OCI-LY7 (cell line): ENCODE measurements around the gene CFAP97D2.

ENCODE experiments used
- EZH2phosphoT487 ChIP-seq: fragments of 200-600 bp; sonication (generic); IDR thresholded peaks from 2 replicates; pipeline ENCODE4 v1.6.1; 2018; ENCODE audit warnings: low read depth, borderline replicate concordance, mild to moderate bottlenecking, mixed run types, antibody characterized with exemption, low read length, moderate library complexity, mixed read lengths
- TF ChIP-seq, protein P1 (sequence below): fragments of 200-600 bp; sonication (generic); conservative IDR thresholded peaks from 2 replicates; pipeline ENCODE4 v1.5.1; 2014; ENCODE audit warnings: mild to moderate bottlenecking, antibody characterized with exemption, low read length, moderate library complexity, mixed read lengths

- TF ChIP-seq, protein P1, sequence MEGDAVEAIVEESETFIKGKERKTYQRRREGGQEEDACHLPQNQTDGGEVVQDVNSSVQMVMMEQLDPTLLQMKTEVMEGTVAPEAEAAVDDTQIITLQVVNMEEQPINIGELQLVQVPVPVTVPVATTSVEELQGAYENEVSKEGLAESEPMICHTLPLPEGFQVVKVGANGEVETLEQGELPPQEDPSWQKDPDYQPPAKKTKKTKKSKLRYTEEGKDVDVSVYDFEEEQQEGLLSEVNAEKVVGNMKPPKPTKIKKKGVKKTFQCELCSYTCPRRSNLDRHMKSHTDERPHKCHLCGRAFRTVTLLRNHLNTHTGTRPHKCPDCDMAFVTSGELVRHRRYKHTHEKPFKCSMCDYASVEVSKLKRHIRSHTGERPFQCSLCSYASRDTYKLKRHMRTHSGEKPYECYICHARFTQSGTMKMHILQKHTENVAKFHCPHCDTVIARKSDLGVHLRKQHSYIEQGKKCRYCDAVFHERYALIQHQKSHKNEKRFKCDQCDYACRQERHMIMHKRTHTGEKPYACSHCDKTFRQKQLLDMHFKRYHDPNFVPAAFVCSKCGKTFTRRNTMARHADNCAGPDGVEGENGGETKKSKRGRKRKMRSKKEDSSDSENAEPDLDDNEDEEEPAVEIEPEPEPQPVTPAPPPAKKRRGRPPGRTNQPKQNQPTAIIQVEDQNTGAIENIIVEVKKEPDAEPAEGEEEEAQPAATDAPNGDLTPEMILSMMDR, result no peak
- no peak for TF ChIP-seq EZH2phosphoT487
Measured at GRCh38 chr13:114130837-114131582, 48.0 kb upstream of the CFAP97D2 start.
